ENCODE results near the gene MT1F.

DNA sequence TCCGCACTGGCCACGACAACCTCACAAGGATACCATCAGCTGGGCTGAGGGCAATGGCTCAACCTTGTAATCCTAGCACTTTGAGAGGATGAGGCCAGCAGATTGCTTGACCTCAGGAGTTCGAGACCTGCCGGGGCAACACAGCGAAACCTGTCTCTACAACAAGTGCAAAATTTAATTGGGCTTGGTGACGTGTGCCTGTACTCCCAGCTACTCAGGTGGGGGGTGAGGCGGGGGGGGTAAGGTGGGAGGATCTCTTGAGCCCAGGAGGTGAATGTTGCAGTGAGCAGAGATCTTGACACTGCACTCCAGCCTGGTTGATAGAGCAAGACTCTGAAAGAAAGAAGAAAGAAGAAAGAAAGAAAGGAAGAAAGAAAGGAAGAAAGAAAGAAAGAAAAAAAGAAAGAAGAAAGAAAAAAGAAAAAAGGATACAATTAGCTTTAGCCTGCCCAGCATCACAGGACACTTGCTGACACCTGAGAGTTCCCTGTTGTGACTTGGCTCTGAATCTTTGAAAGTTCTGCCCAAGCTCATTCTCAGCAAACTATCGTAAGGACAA lies 37.3 kb upstream of the MT1F start:
- TF ChIP-seq, protein P1, sequence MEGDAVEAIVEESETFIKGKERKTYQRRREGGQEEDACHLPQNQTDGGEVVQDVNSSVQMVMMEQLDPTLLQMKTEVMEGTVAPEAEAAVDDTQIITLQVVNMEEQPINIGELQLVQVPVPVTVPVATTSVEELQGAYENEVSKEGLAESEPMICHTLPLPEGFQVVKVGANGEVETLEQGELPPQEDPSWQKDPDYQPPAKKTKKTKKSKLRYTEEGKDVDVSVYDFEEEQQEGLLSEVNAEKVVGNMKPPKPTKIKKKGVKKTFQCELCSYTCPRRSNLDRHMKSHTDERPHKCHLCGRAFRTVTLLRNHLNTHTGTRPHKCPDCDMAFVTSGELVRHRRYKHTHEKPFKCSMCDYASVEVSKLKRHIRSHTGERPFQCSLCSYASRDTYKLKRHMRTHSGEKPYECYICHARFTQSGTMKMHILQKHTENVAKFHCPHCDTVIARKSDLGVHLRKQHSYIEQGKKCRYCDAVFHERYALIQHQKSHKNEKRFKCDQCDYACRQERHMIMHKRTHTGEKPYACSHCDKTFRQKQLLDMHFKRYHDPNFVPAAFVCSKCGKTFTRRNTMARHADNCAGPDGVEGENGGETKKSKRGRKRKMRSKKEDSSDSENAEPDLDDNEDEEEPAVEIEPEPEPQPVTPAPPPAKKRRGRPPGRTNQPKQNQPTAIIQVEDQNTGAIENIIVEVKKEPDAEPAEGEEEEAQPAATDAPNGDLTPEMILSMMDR (IDR thresholded peaks at IDR 0.05; ENCODE audit: borderline replicate concordance, extremely low read depth, low read length, poor library complexity, severe bottlenecking), result no peak
- no peak for TF ChIP-seq EZH2 (IDR thresholded peaks at IDR 0.05; ENCODE audit: borderline replicate concordance, low read depth, low read length, severe bottlenecking)
